ENCODE data around the gene DCC. TPM values are rescaled to one million over a fixed set of nuclear protein-coding genes. Genes with fewer than 3 reads are reported as not detected.

DCC gene
- total RNA-seq, 2 donors from 2014 or later = 0.86 to 3.2 TPM

DNA sequence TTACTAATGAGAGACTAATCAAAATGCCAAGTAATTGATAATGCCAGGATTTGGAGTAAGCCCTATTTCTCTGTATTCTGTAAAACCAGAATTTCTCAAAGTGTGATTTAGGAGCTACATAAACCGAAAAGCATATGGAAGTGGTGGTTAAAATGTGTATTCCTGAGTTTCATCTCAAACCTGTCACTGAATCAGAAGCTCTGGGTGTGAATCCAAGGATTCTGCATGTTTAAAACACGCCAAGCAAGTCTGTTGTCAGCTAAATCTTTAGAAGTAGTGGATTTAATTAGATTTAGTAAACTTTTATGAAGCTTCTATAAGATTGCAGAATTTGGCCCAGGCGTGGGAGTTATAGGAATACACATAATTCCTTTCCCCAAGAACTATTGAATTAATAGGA is 700.3 kb downstream of the DCC start:
- intact Hi-C loops (cut with DNase I) = no loop called here
- no peak for DNase-seq (ENCODE audit: low spot score)

DNA sequence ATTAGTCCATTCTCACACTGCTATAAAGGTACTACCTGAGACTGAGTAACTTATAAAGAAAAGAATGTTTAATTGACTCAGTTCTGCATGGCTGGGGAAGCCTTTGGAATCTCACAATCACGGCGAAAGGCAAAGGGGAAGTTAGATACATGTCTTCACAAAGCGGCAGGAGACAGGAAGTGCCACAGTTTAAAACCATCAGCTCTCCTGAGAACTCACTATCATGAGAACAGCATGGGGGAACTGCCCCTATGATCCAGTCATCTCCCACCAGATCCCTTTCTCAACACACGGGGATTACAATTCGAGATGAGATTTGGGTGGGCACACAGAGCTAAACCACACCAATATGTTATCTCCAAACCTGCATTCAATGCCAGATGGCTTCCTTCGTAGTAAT is 716.1 kb downstream of the DCC start:
- intact Hi-C loops (cut with DNase I) = loop anchor here in 1 of 2 donors (5.0 kb wide), 1 partner anchor 839 kb away; no protein-coding TSS in a partner anchor
- DNase-seq (ENCODE audit: low spot score) = no peak

DNA sequence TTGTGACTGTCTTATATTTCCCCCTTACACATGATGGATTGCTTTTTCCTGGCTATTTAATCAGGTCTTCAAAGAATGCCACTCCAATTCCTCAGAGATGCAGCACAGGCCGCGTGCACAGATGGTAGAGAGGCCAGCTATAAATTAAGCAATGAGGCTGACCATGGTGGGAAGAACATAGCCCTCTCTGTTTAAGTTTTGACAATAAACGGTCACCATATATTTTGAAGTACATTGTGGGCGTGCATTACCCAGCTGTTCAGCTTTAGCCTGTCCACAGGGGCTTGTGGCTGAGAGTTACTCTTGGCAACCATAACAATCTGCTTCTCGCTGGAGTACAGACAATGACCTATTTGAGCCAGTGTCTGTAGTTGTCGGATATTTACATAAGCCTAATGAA is 730.8 kb downstream of the DCC start:
- intact Hi-C loops (cut with DNase I) = no loop called here
- DNase-seq (ENCODE audit: low spot score) = no peak

DNA sequence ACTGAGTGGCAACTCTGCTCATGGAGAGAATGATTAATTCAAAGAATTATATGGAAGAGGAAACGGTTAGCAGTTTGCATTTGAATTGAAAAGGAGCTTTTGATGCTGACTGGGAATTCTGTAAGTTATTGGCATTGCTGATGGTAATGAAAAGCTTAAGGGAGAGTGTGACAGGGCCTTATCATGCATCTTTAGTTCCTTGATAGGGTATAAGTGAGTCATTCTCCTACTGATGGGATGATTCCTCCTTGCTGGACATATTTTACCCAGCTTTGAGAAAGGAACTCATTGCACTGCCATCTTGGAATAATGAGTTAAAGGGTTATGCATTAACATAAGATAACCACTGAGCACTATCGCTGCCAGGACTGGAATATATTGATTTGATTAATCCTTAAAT is 740.7 kb downstream of the DCC start:
- no peak for DNase-seq (ENCODE audit: low spot score)
- intact Hi-C loops (cut with DNase I) = no loop called here

DNA sequence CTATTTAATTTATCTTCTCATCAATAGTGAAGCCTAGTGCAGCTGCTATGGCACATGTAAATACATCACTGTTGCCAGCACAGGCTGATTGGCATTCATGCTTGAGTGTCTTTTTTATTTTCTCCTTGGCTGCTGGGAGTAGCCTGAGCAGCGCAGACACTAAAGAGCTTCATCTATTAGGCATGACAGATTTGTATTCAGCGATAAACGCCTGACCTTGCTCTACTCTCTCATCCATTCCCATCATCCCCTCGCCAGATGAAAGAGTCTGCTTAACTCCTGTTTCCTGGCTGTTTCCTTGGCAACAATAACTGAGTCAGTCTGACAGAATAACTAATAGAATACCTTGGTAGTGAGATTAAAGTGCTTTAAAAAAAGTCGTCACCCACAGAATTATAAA is 753.6 kb downstream of the DCC start:
- intact Hi-C loops (cut with DNase I) = no loop called here
- no peak for DNase-seq (ENCODE audit: low spot score)

DNA sequence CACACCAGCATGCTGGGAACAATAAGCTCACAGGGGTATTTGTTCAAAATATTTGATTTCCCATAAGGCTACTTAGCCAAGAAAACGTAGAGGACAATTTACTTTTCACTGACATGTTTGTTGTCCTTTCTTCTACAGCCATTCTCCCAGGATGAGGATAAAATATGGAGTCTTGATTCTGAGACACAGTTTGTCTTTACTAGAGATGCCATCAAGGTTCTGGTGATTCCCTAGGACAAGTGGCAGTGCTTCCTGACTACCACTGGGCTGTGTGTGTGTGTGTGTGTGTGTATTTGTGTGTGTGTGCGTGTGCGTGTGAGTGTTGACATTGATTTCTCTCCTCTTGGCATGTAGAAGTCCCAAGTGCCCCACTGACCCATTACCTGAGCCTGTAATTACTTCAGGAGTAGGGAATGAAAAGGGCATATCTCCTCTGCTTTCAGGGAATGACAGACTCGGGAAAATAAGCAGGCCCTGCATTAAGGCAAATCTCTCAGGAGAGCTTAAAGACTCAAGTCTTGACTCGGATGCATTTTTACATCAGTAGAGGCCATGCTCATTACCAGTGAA is 761.6 kb downstream of the DCC start:
- no peak for DNase-seq (ENCODE audit: low spot score)
- intact Hi-C loops (cut with DNase I) = no loop called here

DNA sequence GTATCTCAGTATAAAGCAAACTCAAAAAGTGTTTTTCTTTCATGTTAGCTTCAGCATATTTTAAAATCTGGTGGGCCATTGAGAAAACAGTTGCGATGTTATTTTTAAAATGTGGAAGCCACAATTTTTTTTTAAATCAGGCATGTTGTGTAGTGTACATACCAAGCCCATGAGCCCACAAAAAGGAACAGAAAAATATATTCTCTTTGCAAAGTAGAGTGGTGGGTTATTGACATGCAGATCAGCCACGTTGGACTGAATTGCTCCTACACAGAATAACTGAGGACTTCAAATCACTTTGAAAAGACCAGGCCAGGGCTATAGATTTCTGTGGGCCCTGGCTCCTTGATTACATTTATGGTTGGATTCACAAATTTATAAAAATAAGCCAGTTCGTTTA is 774.4 kb downstream of the DCC start:
- DNase-seq (ENCODE audit: low spot score) = no peak

DNA sequence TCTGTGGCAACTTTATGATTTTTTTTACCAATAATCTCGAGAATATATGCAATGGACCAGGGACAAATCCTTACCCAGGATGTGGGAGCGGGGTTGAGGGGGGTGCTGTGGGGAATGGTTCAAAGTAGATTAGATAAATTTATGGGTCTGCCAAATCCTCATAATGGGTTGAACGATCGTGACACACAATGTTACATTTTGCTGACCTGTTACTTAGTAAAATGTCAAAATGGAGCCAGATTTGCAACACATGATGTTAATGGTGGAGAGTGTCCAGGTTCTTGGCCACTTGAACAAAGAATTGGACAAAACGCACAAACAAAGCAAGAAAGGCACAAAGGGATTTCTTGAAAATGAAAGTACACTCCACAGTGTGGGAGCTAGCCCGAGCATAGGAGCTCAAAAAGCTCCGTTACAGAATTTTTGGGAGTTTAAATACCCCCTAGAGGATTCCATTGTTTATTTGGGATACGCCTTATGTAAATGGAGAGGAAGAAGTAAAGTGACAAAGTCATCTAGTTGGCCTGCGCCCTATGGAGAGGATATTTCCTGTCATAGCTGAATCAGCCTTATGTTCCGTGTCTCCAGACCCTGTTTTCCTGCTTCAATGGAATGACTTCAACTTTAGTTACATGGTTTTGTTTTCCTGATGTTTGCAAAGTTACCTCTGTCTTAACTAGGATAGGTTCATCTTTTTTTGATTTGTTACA is 776.0 kb downstream of the DCC start:
- intact Hi-C loops (cut with DNase I) = no loop called here
- no peak for DNase-seq (ENCODE audit: low spot score)

More for the DNA sequence above, 774.4 kb downstream of the DCC start:
- intact Hi-C loops (cut with DNase I) = no loop called here

DNA sequence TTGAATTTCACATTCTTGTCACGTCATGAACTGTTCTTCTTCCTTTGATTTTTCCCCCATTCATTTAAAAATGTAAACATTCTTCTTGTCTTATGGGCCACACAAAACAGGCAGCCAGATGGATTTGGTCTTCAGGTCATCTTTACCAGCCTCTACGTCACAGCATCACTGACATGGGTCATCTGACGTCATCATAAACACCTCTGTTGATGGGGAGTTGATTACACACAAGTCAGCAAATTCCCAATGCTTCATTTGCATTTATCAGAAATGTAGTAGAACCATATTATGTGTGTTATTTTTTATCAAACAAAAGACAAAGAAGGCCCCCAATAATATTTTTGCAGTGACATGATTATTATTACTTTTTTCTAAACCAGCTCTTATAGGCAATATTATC is 777.9 kb downstream of the DCC start:
- DNase-seq (ENCODE audit: low spot score) = no peak
- intact Hi-C loops (cut with DNase I) = no loop called here

DNA sequence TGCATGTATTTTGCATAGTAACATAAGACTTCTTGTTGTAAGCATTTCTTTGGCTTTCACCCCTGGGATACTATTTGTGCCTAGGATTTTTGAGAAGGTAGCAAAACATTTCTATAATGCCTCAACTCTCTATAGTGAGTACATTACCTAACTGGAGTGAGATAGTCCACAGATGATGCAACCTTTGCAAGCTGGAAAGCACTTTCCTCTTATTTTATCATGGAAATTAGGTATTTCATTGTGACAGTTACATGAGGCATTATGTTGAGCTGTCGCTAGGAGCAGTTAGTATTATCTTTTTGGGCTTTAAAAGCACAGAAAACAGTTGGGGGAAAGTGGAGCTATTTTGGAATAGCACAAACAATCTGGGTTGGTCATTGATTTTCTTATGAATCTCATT is 786.2 kb downstream of the DCC start:
- DNase-seq (ENCODE audit: low spot score) = no peak
- intact Hi-C loops (cut with DNase I) = no loop called here

DNA sequence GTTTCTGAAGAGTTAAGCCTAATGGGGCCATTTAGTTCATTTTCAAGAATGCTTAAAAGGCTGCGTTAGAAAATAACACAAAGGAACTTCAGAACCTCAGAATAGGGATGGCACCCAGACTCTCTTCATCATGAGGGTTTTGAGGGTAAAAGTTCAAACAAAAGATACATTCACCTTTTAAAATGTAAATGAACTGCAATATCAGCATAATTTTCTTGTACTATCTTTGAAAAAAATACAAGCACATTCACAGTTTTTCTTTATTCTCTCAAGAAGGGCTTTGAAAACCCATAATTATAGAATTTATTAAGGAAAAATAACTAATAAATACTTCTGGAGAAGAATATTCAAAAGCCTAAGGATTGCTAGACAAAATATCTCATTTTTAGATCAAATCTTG is 791.0 kb downstream of the DCC start:
- DNase-seq (ENCODE audit: low spot score) = no peak
- intact Hi-C loops (cut with DNase I) = no loop called here

DNA sequence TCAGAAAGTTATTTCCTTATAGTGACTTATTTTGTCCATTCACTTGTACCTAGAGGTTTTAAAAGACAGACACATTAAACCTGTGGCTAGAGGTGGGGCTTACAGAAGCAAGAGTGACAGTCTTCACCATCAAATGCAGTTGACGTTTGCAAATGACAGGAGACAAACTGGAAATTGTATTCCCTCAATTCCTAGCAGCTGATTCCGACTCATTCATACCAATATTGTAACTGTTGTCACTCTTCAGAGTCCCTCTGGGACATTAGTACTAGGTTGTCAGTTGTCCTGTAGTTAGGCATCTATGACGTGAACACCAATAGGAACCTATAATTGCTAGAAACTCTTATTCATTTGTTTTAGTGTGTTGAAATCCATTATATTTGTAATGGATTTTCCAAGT is 794.7 kb downstream of the DCC start:
- no peak for DNase-seq (ENCODE audit: low spot score)
- intact Hi-C loops (cut with DNase I) = no loop called here

DNA sequence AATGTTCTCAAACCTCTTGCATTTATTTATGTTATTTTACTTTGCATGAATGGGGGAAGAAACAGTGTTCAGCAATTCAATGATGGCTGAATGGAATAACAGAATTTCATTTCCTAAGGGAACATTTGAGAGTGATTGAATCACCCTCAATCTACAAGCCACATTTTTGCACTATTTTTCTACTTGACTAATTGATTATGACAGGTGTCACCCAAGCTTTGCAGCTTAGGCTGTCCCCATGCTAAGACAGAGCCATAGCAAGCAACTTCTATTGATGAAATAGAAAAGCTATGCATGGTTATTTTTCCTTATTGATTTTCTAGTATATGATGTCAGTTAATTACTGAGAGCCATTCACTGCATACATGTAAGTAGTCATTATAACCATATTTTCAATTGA is 795.7 kb downstream of the DCC start:
- DNase-seq (ENCODE audit: low spot score) = no peak
- intact Hi-C loops (cut with DNase I) = no loop called here

DNA sequence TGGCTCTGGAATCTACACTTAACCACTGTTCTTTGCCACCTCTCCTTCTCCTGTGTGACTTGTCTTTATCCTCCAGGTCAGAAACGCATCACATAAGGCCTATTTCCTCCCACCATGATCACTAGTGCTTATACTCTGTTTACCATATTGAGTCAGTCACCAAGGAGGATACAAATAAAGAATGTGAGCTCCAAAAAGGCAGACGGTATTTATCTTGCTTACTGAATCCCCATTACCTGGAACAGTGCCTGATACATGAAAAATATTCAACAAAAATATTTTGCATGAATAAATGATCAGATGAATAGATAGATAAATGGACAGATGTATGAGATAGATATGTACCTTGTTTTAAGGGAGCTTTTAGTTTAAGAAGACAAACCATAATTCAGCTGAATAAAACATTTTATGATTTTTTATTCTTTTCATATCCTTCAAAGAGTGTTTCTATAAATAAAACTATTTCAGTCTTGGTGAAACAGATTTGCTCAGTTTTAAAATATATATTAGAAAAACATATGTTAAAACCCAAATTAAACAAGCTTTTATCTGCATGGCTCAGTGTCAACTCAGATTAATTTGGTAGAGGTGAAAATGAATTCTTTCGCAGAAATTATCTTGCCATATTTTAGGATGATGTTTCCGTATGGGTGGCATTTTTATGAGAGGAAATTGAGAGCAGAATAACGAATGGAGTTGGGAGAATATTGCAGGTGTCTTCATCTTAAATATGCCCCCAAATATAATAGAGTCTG is 799.9 kb downstream of the DCC start:
- intact Hi-C loops (cut with DNase I) = no loop called here
- no peak for DNase-seq (ENCODE audit: low spot score)

DNA sequence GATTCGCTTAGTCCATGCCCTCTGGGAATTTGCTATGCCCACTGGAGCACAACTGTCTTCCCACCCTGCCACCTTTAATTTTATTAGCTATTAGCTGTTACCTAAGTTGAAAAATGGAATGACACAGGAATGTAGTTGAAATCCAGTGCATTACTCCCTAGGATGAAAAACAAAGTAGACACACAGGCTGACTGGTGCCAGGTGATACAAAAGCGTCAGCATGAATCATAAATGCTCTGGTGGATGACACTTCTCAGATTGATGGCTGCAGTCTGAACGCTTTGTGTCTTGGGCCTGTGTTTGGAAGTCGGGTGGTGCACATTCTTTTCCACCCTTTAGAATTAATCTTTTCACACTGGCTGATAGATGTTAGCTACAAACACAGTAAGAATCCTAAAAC is 802.0 kb downstream of the DCC start:
- DNase-seq (ENCODE audit: low spot score) = no peak
- intact Hi-C loops (cut with DNase I) = no loop called here

DNA sequence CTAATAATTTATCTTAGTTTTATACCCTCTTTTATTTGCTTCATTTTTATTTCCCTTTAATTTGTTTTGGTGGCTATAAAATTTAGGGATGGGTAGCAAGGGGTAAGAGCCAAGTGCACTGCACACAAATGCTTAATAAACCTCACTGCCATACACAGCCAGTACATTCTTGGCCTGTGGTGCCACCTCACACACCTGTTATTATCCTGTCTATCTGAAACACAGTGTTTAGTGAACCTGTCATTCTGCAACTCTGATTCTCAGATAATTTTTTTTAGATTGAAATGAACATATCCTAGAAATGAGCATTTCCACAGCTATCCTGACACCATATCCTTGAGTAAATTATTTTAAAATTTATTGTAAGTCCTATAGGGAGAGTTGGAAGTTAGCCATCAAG is 807.5 kb downstream of the DCC start:
- no peak for DNase-seq (ENCODE audit: low spot score)
- intact Hi-C loops (cut with DNase I) = no loop called here

DNA sequence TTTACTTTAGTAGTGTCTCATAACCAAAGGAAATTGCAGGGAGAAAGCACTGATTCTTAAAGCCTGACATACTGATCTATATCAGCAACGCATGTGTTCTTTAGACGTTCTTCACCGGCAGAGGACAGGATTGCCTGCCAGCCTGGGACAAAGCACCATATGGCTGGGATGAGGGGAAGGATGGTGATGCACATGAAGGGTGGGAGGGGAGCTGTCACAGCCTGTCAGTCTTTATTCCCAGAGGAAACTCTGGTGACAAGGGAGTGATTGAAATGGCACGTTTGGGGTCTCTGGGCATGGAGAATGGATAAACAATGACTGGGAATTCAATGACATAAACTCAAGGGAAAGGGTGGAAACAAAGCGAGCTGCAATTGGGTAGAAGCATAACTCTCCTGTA is 808.1 kb downstream of the DCC start:
- intact Hi-C loops (cut with DNase I) = no loop called here
- DNase-seq (ENCODE audit: low spot score) = no peak

DNA sequence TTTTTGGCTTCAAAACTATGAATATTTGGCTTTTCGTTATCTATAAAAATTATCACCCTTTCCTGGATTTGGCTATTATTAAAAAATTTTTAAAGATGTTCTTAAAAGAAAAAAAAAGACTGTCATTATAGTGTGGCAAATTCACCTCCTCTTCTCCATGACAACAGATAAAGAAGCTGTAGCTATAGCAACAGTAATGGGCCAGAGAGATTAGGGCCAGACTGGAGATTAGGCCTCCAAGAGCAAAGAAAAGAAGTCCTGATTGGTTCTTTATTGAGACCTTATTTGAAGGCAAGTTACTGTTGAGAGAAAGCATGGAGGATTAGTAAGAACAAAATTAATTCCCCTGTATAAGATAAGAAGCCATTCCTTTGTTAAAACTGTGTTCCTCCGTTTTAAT is 812.5 kb downstream of the DCC start:
- DNase-seq (ENCODE audit: low spot score) = no peak
- intact Hi-C loops (cut with DNase I) = no loop called here

DNA sequence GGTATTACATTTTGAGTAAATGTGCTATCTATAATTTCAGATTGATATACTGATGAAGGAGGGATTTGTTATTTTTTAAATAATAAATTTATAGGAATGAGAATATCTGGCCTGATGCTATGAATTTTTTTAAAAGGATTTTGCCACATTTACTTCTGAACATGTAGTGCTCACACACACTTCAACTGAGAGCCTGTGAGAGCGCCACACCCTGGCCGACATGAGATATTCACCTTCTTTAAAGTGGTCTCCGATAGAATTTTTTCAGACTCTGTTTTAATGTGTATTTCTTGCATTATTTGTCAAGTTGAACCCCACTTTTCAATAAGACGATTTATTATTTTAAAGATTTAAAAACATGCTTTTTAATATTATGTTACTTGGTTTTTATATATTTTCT is 813.3 kb downstream of the DCC start:
- no peak for DNase-seq (ENCODE audit: low spot score)
- intact Hi-C loops (cut with DNase I) = no loop called here

DNA sequence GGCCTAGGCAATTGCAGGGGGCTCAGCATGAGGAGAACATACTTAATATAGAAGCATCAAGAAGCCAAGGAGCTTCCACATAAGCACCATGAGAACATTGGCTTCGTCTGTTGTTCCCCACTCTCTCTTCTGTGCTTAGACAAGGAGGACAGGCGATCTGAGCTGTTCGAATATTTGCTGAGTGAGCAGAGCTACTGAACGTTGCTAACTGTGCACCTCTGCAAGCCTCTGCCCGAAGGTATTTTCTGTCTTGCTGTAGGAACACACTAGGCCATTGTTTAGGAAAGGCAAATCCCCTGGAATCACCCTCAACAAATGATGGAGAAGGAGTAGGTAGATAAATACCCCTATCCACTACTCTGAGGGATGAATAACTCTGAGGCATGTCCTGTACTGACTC is 813.8 kb downstream of the DCC start:
- DNase-seq (ENCODE audit: low spot score) = no peak
- intact Hi-C loops (cut with DNase I) = no loop called here

DNA sequence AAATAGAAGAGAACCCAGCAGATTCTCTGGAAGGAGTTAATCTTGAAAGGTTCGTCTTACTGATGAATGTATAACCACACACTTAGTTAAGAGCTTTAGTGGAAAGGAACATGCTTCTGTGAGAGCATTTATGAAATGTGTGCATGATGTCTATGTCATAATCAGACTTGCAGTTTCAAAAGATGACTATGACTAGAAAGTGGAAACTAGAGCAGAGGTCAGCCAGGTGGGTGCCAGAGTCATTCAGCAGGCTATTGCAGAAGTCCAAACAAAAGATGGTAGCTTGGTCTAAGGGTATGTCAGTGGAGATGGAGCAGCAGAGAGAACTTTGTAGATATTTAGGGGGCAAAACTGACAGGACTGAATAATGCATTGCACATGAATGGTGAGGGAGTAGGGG is 825.8 kb downstream of the DCC start:
- DNase-seq (ENCODE audit: low spot score) = no peak
- intact Hi-C loops (cut with DNase I) = no loop called here
